T-cell (primary cell): Measurements from ENCODE around the gene MYOD1. TPM values are rescaled to one million over a fixed set of nuclear protein-coding genes. Genes with fewer than 3 reads are reported as not detected.

Experiments used
- ATAC-seq, 4 experiments: fragments of 200-7000 bp in 3 of 4; fragments of 150-1000 bp in 1 of 4; cut with Tn5 transposase; replicated peaks in 1 of 4; 1 replicate in 3 of 4; 2 replicates in 1 of 4; pipeline ENCODE4 v1.10.0; 2021; ENCODE audit warnings: moderate library complexity in 3 of 4, mild to moderate bottlenecking in 2 of 4, moderate number of reproducible peaks in 1 of 4
- CTCF ChIA-PET, 2 donors: fragments of 300-600 bp; sonication (Branson Sonifier 250); formaldehyde crosslinking; loops; one replicate each; lab custom pipeline; 2022; ENCODE audit warnings: antibody characterized with exemption in 2 of 2; lab: Charles Lee
- POLR2A ChIA-PET, 2 donors: fragments of 300-600 bp; sonication (Branson Sonifier 250); formaldehyde crosslinking; loops; one replicate each; lab custom pipeline; 2022; ENCODE audit warnings: antibody characterized with exemption in 2 of 2; lab: Charles Lee
- DNase-seq, 35 experiments: peaks; one replicate each; pipeline versions ENCODE4 v3.0.0 to v3.0.0-alpha.2; 2013 to 2023
- H3K27ac ChIP-seq: one replicate; pipeline ENCODE4 v1.5.1; 2013; ENCODE audit warnings: low read length
- H3K27me3 ChIP-seq, 2 experiments: replicated peaks in 1 of 2; 1 replicate in 1 of 2; 2 replicates in 1 of 2; pipeline versions ENCODE4 v1.6.1 to v1.7.0; 2013; ENCODE audit warnings: low read length in 1 of 2, mixed read lengths in 1 of 2; ENCODE audit not compliant: control insufficient read depth in 2 of 2, insufficient read depth in 2 of 2; ENCODE audit errors: extremely low read depth in 1 of 2
- H3K36me3 ChIP-seq, 2 donors: 1 replicate in 1 of 2; 2 replicates in 1 of 2; pipeline versions ENCODE4 v1.6.1 to v1.7.0; 2013; ENCODE audit warnings: low read length in 1 of 2; ENCODE audit not compliant: control insufficient read depth in 2 of 2, insufficient read depth in 1 of 2; ENCODE audit errors: extremely low read depth in 1 of 2
- H3K4me1 ChIP-seq, 2 experiments: 1 replicate in 1 of 2; 2 replicates in 1 of 2; pipeline versions ENCODE4 v1.6.1 to v1.7.0; 2013; ENCODE audit warnings: low read length in 2 of 2, mixed read lengths in 1 of 2; ENCODE audit not compliant: insufficient read depth in 2 of 2, control insufficient read depth in 1 of 2; ENCODE audit errors: extremely low read depth in 1 of 2
- H3K4me3 ChIP-seq, 2 donors: 1 replicate in 1 of 2; 2 replicates in 1 of 2; pipeline versions ENCODE4 v1.5.1 to v1.7.0; 2013; ENCODE audit warnings: mild to moderate bottlenecking in 2 of 2, low read length in 1 of 2, moderate library complexity in 1 of 2; ENCODE audit not compliant: control insufficient read depth in 1 of 2; ENCODE audit errors: extremely low read depth in 1 of 2
- H3K9me3 ChIP-seq: 2 replicates; pipeline ENCODE4 v1.7.0; 2013
- H3K27ac Mint-ChIP-seq, 2 donors: one replicate each; pipeline ENCODE4 v1.8.0; 2020 to 2021; ENCODE audit warnings: mild to moderate bottlenecking in 2 of 2, mixed read lengths in 2 of 2
- H3K27me3 Mint-ChIP-seq, 2 donors: one replicate each; pipeline ENCODE4 v1.8.0; 2021 to 2022; ENCODE audit warnings: mixed read lengths in 2 of 2
- H3K36me3 Mint-ChIP-seq: one replicate; pipeline ENCODE4 v1.8.0; 2021; ENCODE audit warnings: mixed read lengths
- H3K4me1 Mint-ChIP-seq, 3 donors: one replicate each; pipeline ENCODE4 v1.8.0; 2020 to 2022; ENCODE audit warnings: mixed read lengths in 3 of 3, mild to moderate bottlenecking in 1 of 3
- H3K4me3 Mint-ChIP-seq, 3 donors: one replicate each; pipeline ENCODE4 v1.8.0; 2020 to 2022; ENCODE audit warnings: mild to moderate bottlenecking in 3 of 3, mixed read lengths in 3 of 3, moderate library complexity in 3 of 3
- H3K9me3 Mint-ChIP-seq, 3 donors: one replicate each; pipeline ENCODE4 v1.8.0; 2020 to 2022; ENCODE audit warnings: mixed read lengths in 3 of 3
- WGBS: methylation state at CpG from one replicate; pipeline ENCODE4 v1.1.5; 2013; ENCODE audit warnings: missing lambda C conversion rate; ENCODE audit not compliant: insufficient coverage; 5-methylcytosine and 5-hydroxymethylcytosine counted together
- total RNA-seq, 35 experiments: library from RNA in 6 of 35; stranded (reverse) in 6 of 35; fragments of 120-200 nt in 1 of 35; gene quantifications; one replicate each; pipeline versions ENCODE4 v1.2.1 to v1.2.4 and lab custom pipeline; 2013 to 2026

Gene MYOD1
- total RNA-seq, 5 donors from 2014 or later (not counting 1 experiment from before 2014, with no cell fraction given): not detected

GRCh38 chr11:17747131-17747955 is 28.0 kb downstream of the MYOD1 start:
- peaks cover 0 to 47% of the 10 kb centered on the region in 2 experiments for H3K27me3 ChIP-seq
- H3K9me3 ChIP-seq: no peaks in the 10 kb centered on the region
- DNase-seq: no peak
- ChIA-PET CTCF (interaction anchor here in 1 of 2 donors (0.5 to 0.6 kb wide), 2 partner anchors 33 to 757 kb away, joined by 3 to 5 read pairs; no protein-coding TSS in a partner anchor), POLR2A (no interaction called here)
- H3K36me3 Mint-ChIP-seq: no peaks in the 10 kb centered on the region
- H3K27ac Mint-ChIP-seq: no peak overlapping the region
- WGBS: 78% methylated on average over 14 of the region's 19 CpGs
- H3K27ac ChIP-seq: no peak overlapping the region
- ATAC-seq: no peak
- H3K27me3 Mint-ChIP-seq: peaks cover 27 to 35% of the 10 kb centered on the region in 2 donors
- H3K9me3 Mint-ChIP-seq: no peaks in the 10 kb centered on the region
- no peaks in the 10 kb centered on the region for H3K36me3 ChIP-seq
- no peak overlapping the region for H3K4me3 Mint-ChIP-seq
- H3K4me1 Mint-ChIP-seq: no peaks in the 10 kb centered on the region
- no peaks in the 10 kb centered on the region for H3K4me1 ChIP-seq
- H3K4me3 ChIP-seq: no peak overlapping the region

GRCh38 chr11:17748044-17748443 is 28.7 kb downstream of the MYOD1 start:
- DNase-seq (no peak), ATAC-seq (no peak)
- no peaks in the 10 kb centered on the region for H3K36me3 ChIP-seq
- H3K4me3 ChIP-seq: no peak overlapping the region
- WGBS: 78% methylated on average over 6 of the region's 8 CpGs
- POLR2A ChIA-PET: no interaction called here
- H3K4me1 ChIP-seq: no peaks in the 10 kb centered on the region
- no peaks in the 10 kb centered on the region for H3K36me3 Mint-ChIP-seq
- no peak overlapping the region for H3K4me3 Mint-ChIP-seq
- CTCF ChIA-PET: no interaction called here
- no peak overlapping the region for H3K27ac Mint-ChIP-seq
- no peak overlapping the region for H3K27ac ChIP-seq
- H3K27me3 ChIP-seq: peaks cover 0 to 48% of the 10 kb centered on the region in 2 experiments
- H3K4me1 Mint-ChIP-seq: no peaks in the 10 kb centered on the region
- no peaks in the 10 kb centered on the region for H3K9me3 Mint-ChIP-seq
- no peaks in the 10 kb centered on the region for H3K9me3 ChIP-seq
- peaks cover 26 to 35% of the 10 kb centered on the region in 2 donors for H3K27me3 Mint-ChIP-seq

- Mint-ChIP-seq H3K27me3 (peaks cover 26 to 35% of the 10 kb centered on the region in 2 donors), H3K27ac (no peak overlapping the region), H3K9me3 (no peaks in the 10 kb centered on the region), H3K36me3 (no peaks in the 10 kb centered on the region), H3K4me1 (no peaks in the 10 kb centered on the region), H3K4me3 (no peak overlapping the region)
- DNase-seq: no peak
- Histone ChIP-seq H3K4me1 (no peaks in the 10 kb centered on the region), H3K27me3 (peaks cover 0 to 45% of the 10 kb centered on the region in 2 experiments), H3K27ac (no peak overlapping the region), H3K36me3 (no peaks in the 10 kb centered on the region), H3K9me3 (no peaks in the 10 kb centered on the region), H3K4me3 (no peak overlapping the region)
- 59% methylated on average over 13 of the region's 19 CpGs for WGBS
- ChIA-PET POLR2A (no interaction called here), CTCF (no interaction called here)
- ATAC-seq: peak in 1 of 4 experiments; percentile 15
Observed at GRCh38 chr11:17748761-17749721, 29.7 kb downstream of the MYOD1 start.

GRCh38 chr11:17750013-17750800 is 30.8 kb downstream of the MYOD1 start:
- Mint-ChIP-seq H3K27me3 (peaks cover 26 to 40% of the 10 kb centered on the region in 2 donors), H3K27ac (no peak overlapping the region), H3K9me3 (no peaks in the 10 kb centered on the region), H3K4me3 (no peak overlapping the region), H3K4me1 (no peaks in the 10 kb centered on the region), H3K36me3 (no peaks in the 10 kb centered on the region)
- ChIA-PET CTCF (no interaction called here), POLR2A (no interaction called here)
- H3K27me3 ChIP-seq: peaks cover 0 to 43% of the 10 kb centered on the region in 2 experiments
- no peaks in the 10 kb centered on the region for H3K9me3 ChIP-seq
- H3K4me1 ChIP-seq: no peaks in the 10 kb centered on the region
- DNase-seq (no peak), ATAC-seq (no peak)
- no peak overlapping the region for H3K4me3 ChIP-seq
- no peaks in the 10 kb centered on the region for H3K36me3 ChIP-seq
- H3K27ac ChIP-seq: no peak overlapping the region
- 47% methylated on average over 10 of the region's 13 CpGs for WGBS

- ATAC-seq (no peak), DNase-seq (no peak)
- Mint-ChIP-seq H3K36me3 (no peaks in the 10 kb centered on the region), H3K27me3 (peaks cover 23 to 41% of the 10 kb centered on the region in 2 donors), H3K9me3 (no peaks in the 10 kb centered on the region), H3K4me3 (no peak overlapping the region), H3K4me1 (no peaks in the 10 kb centered on the region), H3K27ac (no peak overlapping the region)
- Histone ChIP-seq H3K9me3 (no peaks in the 10 kb centered on the region), H3K27me3 (peaks cover 0 to 44% of the 10 kb centered on the region in 2 experiments), H3K27ac (no peak overlapping the region), H3K4me1 (no peaks in the 10 kb centered on the region), H3K4me3 (no peak overlapping the region), H3K36me3 (no peaks in the 10 kb centered on the region)
- WGBS: no CpG with 5 or more reads among the region's 2 CpGs
- CTCF ChIA-PET: no interaction called here
- POLR2A ChIA-PET: no interaction called here
Observed at GRCh38 chr11:17750801-17751165, 31.4 kb downstream of the MYOD1 start.

GRCh38 chr11:17751558-17751957 is 32.2 kb downstream of the MYOD1 start:
- ATAC-seq (no peak), DNase-seq (no peak)
- Mint-ChIP-seq H3K4me1 (no peaks in the 10 kb centered on the region), H3K36me3 (no peaks in the 10 kb centered on the region), H3K9me3 (no peaks in the 10 kb centered on the region), H3K27me3 (peaks cover 18 to 35% of the 10 kb centered on the region in 2 donors), H3K27ac (no peak overlapping the region), H3K4me3 (no peak overlapping the region)
- no peak overlapping the region for H3K4me3 ChIP-seq
- ChIA-PET CTCF (no interaction called here), POLR2A (no interaction called here)
- H3K4me1 ChIP-seq: no peaks in the 10 kb centered on the region
- H3K27ac ChIP-seq: no peak overlapping the region
- no peaks in the 10 kb centered on the region for H3K36me3 ChIP-seq
- no peaks in the 10 kb centered on the region for H3K9me3 ChIP-seq
- WGBS: 40% methylated on average over 2 of the region's 2 CpGs
- H3K27me3 ChIP-seq: peaks cover 0 to 42% of the 10 kb centered on the region in 2 experiments
